ENCODE measurements around the gene IGIP. TPM values are rescaled to one million over a fixed set of nuclear protein-coding genes. Genes with fewer than 3 reads are reported as not detected.

Gene IGIP
- polyA plus RNA-seq, 3 donors, result 0.08 to 0.75 TPM; not detected in 1

- Histone ChIP-seq H3K27me3 (ENCODE audit: control insufficient read depth in 2 of 2, insufficient read depth in 2 of 2, low read length in 2 of 2) (no peaks in the 10 kb centered on the region), H3K27ac (ENCODE audit: low read depth in 1 of 2, low read length in 2 of 2) (no peak overlapping the region), H2AFZ (ENCODE audit: insufficient read depth, low read depth, low read length, poor library complexity, severe bottlenecking) (no peak overlapping the region), H3K4me2 (replicated peaks; ENCODE audit: extremely low read depth, low read length, poor library complexity, severe bottlenecking) (no peak overlapping the region), H3K4me1 (ENCODE audit: control insufficient read depth in 1 of 2, insufficient read depth in 2 of 2, low read length in 2 of 2) (peaks cover 18 to 24% of the 10 kb centered on the region in 2 donors), H3K79me2 (ENCODE audit: insufficient read depth, low read length) (no peaks in the 10 kb centered on the region), H3K9ac (ENCODE audit: insufficient read depth, low read length, poor library complexity, severe bottlenecking) (no peak overlapping the region), H4K20me1 (ENCODE audit: insufficient read depth, low read length) (no peaks in the 10 kb centered on the region), H3K36me3 (replicated peaks in 1 of 2; ENCODE audit: control insufficient read depth in 1 of 2, insufficient read depth in 2 of 2, low read length in 2 of 2) (no peaks in the 10 kb centered on the region), H3K9me3 (replicated peaks in 1 of 2; ENCODE audit: control insufficient read depth in 1 of 2, insufficient read depth in 1 of 2, low read length in 2 of 2) (no peaks in the 10 kb centered on the region), H3K4me3 (replicated peaks in 1 of 3; ENCODE audit: low read depth in 2 of 3, low read length in 3 of 3) (no peak overlapping the region)
- H3K36me3 Mint-ChIP-seq, result no peaks in the 10 kb centered on the region
- WGBS (ENCODE audit: insufficient coverage), result 90% methylated on average over 4 of the region's 5 CpGs
- H3K4me3 Mint-ChIP-seq, result no peak overlapping the region
- TF ChIP-seq CTCF (IDR thresholded peaks at IDR 0.05), result no peak
- no peak for DNase-seq
- H3K27me3 Mint-ChIP-seq (ENCODE audit: low read depth in 3 of 3), result peaks cover 2 to 12% (median 5%) of the 10 kb centered on the region in 3 donors
- H3K4me1 Mint-ChIP-seq, result peaks cover 21% of the 10 kb centered on the region
- peaks cover 0 to 2% (median 0%) of the 10 kb centered on the region in 7 donors for H3K9me3 Mint-ChIP-seq
- intact Hi-C loops (cut with micrococcal nuclease), result loop anchor here in 1 of 2 donors (10.0 kb wide), 1 partner anchor 189 kb away; no protein-coding TSS in a partner anchor
- no peak overlapping the region for H3K27ac Mint-ChIP-seq
These were observed 39.6 kb downstream of the IGIP start for GRCh38 chr5:140165101-140165922.

- H3K4me1 ChIP-seq (ENCODE audit: control insufficient read depth in 1 of 2, insufficient read depth in 2 of 2, low read length in 2 of 2), result peaks cover 18 to 24% of the 10 kb centered on the region in 2 donors
- peaks cover 2 to 9% (median 3%) of the 10 kb centered on the region in 3 donors for H3K27me3 Mint-ChIP-seq (ENCODE audit: low read depth in 3 of 3)
- no peak overlapping the region for H2AFZ ChIP-seq (ENCODE audit: insufficient read depth, low read depth, low read length, poor library complexity, severe bottlenecking)
- H3K27me3 ChIP-seq (ENCODE audit: control insufficient read depth in 2 of 2, insufficient read depth in 2 of 2, low read length in 2 of 2), result no peaks in the 10 kb centered on the region
- H3K79me2 ChIP-seq (ENCODE audit: insufficient read depth, low read length), result no peaks in the 10 kb centered on the region
- 74% methylated on average over 3 of the region's 4 CpGs for WGBS (ENCODE audit: insufficient coverage)
- no peaks in the 10 kb centered on the region for H3K36me3 Mint-ChIP-seq
- H3K36me3 ChIP-seq (replicated peaks in 1 of 2; ENCODE audit: control insufficient read depth in 1 of 2, insufficient read depth in 2 of 2, low read length in 2 of 2), result no peaks in the 10 kb centered on the region
- peaks cover 21% of the 10 kb centered on the region for H3K4me1 Mint-ChIP-seq
- peaks cover 0 to 2% (median 0%) of the 10 kb centered on the region in 7 donors for H3K9me3 Mint-ChIP-seq
- no peak overlapping the region for H3K4me2 ChIP-seq (replicated peaks; ENCODE audit: extremely low read depth, low read length, poor library complexity, severe bottlenecking)
- no peak for TF ChIP-seq CTCF (IDR thresholded peaks at IDR 0.05)
- intact Hi-C loops (cut with micrococcal nuclease), result loop anchor here in 1 of 2 donors (10.0 kb wide), 1 partner anchor 189 kb away; no protein-coding TSS in a partner anchor
- H4K20me1 ChIP-seq (ENCODE audit: insufficient read depth, low read length), result no peaks in the 10 kb centered on the region
- H3K4me3 ChIP-seq (replicated peaks in 1 of 3; ENCODE audit: low read depth in 2 of 3, low read length in 3 of 3), result no peak overlapping the region
- H3K9ac ChIP-seq (ENCODE audit: insufficient read depth, low read length, poor library complexity, severe bottlenecking), result no peak overlapping the region
- DNase-seq, result no peak
- no peak overlapping the region for H3K27ac ChIP-seq (ENCODE audit: low read depth in 1 of 2, low read length in 2 of 2)
- no peak overlapping the region for H3K27ac Mint-ChIP-seq
- no peak overlapping the region for H3K4me3 Mint-ChIP-seq
- H3K9me3 ChIP-seq (replicated peaks in 1 of 2; ENCODE audit: control insufficient read depth in 1 of 2, insufficient read depth in 1 of 2, low read length in 2 of 2), result no peaks in the 10 kb centered on the region
These were observed 40.2 kb downstream of the IGIP start for GRCh38 chr5:140165923-140166270.
